HG03097 (cell line): Measurements from ENCODE around the gene SEMA3F.
A peak's percentile ranks its signal among the peaks of the same experiment; 100 is the strongest.
"Not testable (repeated sequence)": the region's sequence is repeated elsewhere in the genome, so short reads cannot be mapped to it uniquely, and the experiment has no call there.

Experiments used
- ATAC-seq: cut with Tn5 transposase; IDR thresholded peaks from one replicate; pipeline ENCODE4 v1.9.1; 2021; ENCODE audit not compliant: unreplicated experiment, low FRiP score

The SEMA3F gene

GRCh38 chr3:50227390-50228183, 72.5 kb downstream of the SEMA3F start:
- ATAC-seq = peak; percentile 79

GRCh38 chr3:50228184-50228763, 73.2 kb downstream of the SEMA3F start:
- not testable (repeated sequence) for ATAC-seq

GRCh38 chr3:50229490-50229889, 74.4 kb downstream of the SEMA3F start:
- ATAC-seq = no peak

DNA sequence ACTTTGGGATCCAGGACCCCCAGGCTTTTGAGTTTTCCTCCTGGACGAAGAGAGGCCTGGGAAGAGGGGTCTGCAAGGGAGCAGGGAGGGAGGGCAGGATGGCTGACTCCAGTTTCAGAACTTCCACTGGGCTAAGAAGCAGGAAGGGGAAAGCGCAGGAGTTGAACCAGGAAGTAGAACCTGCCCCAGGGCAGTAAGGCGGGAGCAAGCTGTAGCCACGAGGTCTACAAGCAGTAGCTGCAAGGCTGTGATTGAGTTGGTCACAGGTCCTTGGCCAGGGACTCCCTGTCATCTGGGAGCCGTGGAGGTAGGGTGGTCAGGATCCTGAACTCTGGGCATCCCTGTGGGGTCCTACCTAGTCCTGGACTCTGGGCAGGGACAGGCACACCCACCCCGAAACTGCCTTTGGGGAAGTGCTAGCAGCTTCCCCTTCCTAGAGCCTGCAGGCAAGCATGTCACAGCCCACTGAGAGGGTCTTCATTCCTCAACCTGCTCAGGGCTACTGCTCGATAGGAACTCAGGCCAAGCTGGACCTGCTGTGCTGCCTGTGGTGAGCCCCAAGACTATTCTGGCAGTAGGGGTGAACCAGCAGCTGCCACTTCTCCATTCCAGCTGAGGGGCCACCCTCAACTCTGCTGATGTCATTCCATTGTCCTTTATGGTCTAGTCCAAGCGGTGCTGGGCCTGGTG, 75.1 kb downstream of the SEMA3F start:
- ATAC-seq = no peak

DNA sequence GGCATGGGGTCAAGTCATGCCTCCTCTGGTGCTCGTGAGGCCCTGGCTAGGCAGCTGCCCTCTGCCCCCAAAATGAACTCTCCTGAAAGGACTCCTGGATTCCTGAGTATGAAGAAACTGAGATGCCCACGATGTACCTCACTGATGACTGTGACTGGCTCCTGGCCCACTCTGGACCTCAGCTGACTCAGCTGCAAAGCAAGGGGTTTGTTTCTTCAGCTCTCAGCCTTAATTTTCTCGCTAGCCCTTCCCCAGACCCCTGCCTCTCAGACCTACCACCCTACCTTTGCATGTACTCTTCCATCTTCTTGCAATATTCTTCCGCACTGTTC, 75.6 kb downstream of the SEMA3F start:
- no peak for ATAC-seq

- ATAC-seq = no peak
Measured at GRCh38 chr3:50231581-50231980, 76.5 kb downstream of the SEMA3F start.

- ATAC-seq = no peak
Measured at GRCh38 chr3:50232303-50232702, 77.2 kb downstream of the SEMA3F start.

DNA sequence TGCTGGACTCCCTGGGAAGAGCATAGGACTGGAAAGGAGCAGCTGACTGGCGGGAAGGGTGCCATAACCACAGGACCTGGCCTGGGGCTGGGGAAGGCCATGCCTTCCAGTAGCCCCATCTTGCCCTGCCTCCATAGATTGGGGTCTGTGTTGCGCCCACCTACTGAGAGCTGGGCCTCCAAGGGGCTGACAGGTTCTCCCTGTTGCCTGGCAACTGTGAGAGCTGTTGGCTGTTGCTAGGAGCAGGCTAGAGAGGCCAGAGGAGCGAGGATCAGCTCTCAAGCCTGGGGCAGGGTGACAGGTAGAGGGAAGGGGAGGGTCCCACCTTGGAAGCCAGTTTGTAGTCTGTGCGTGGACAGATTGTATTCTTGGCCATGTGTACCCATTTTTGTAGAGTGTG, 78.1 kb downstream of the SEMA3F start:
- ATAC-seq = no peak

DNA sequence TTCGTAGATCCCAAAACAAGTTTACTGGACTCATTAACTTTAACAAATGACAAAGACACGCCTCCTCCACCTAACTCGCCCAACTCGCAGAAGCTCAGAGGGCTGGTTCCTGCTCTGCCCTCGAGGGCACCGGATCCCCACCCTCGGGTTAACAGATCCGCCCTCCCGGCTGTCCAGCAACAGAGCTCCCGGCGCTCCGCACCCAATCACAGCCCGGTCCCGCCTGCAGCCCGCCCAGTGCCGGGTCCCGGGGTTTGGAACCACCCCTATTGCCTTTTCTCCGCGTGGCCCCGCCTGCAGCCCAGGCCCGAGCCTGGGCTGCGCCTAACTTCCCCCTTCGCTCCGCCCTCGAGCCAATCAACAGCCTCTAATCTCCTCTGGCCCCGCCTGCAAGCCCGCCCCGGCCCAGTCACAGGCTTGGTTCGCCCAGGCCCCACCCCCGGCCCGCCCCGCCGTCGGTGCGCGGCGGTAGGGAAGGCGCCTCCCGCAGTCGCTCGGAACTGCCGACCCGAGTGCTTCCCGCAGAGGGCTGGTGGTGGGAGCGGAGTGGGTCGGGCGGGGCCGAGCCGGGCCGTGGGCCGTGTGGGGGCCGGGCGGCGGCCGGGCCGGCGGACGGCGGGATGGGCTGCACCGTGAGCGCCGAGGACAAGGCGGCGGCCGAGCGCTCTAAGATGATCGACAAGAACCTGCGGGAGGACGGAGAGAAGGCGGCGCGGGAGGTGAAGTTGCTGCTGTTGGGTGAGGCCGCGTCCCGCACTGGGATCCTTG, 80.8 kb downstream of the SEMA3F start, which contains the start of gene GNAI2:
Gene GNAI2 (plus strand): TSS at position 489 of the 768 bp plus-strand sequence. CDS start 132 bp downstream, at position 621.
- peak; percentile 92 for ATAC-seq

- no peak for ATAC-seq
Measured at GRCh38 chr3:50236484-50237132, 81.5 kb downstream of the SEMA3F start.

DNA sequence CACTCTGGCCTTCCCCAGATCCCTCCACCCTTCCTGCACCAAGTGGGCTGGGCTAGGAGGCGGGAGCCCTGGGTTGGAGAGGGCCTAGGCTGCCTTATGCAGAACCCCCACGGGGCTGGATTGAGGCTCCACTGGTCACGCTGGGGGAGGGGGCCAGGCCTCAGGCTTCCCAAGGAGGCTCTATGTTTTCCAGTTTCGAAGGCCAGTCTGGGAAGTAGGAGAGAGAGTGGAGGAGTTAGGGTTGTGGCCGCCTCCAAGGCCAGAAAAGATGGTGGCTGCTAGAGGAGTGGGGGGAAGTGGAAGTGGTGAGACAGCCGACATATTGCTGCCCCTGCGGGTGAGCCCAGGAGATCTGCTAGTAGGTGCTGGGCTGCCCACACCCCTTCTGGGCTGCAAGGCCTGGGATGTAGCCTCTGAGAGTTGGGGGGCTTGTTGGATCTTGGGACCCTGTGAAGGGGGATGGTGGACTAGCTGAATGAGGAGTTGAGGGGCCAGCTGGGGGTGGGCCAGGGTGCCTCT, 82.1 kb downstream of the SEMA3F start:
- no peak for ATAC-seq

DNA sequence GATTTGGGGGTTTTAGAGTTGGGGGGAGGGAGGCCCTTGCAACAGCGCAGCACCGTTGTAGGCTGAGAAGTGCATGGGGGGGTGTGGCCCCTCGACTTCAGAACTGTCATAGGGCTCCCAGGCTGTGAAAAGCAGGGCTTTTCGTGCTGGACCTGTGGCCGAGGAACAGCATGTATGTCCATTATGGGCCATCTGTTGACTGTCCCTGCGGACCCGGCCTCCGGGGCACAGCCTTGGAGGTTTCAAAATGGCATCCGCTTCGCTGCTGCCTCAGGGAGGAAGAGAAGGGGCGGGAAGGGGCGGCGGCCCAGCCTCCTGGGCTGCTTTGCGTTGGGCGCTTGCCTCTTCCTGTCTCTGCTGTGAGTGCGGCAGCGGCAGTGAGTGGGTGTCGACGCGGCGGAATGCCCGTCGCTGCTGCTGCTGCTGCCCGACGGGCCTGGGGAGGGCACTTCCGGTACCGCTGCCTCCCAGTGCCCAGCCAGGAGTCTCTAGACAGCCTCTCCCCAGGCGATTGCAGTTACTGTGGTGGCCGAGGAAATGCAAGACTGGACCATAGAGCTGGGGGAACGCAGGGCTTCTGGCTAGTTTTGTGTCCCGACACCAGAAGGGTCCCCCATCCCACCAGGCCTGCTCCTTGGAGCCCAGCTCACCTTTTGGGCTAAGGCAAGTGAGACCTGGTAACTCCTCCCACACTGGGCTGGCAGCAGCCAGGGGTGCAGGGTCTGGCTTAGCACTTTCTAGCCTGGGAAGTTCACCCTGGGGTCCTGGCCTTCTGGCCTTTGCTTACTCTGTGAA, 82.8 kb downstream of the SEMA3F start:
- peak; percentile 26 for ATAC-seq

DNA sequence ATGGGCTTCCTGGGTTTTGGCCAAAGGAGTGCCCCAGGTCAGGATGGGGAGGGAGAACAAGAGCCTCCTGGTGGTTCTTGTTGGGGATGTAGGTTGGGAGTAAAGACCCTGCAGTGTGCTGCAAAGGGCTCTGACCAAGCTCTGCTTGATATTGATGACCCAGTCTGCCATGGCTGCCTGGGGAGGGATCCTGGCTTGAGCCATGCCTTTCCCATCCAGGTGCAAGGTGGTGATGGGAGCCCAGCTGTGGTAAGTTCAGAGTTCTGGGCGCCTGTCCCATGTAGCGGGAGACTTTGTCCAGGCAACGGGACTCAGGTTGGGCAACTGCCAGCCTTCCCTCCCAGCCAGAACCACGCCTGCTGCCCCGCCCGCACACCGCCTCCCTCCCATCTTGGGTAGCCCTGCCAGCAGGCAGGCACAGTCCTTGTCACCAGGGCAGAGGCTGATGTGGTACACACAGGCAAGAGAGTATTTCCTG, 83.5 kb downstream of the SEMA3F start:
- ATAC-seq = no peak
